H1 (cell line): Measurements from ENCODE around the gene OXSR1. TPM values are rescaled to one million over a fixed set of nuclear protein-coding genes. Genes with fewer than 3 reads are reported as not detected.

Source experiments
- EZH2 ChIP-seq: fragments of 200-600 bp; sonication (generic); IDR thresholded peaks from 2 replicates; pipeline ENCODE4 v1.7.1; 2012; ENCODE audit warnings: low read depth, mild to moderate bottlenecking, moderate library complexity, low read length, inconsistent platforms; ENCODE audit not compliant: severe bottlenecking
- TAF1 ChIP-seq: IDR thresholded peaks from 2 replicates; pipeline ENCODE4 v1.6.1; 2011; ENCODE audit warnings: mild to moderate bottlenecking, low read depth, low read length
- polyA plus RNA-seq, 7 experiments: library from polyadenylated mRNA; depleted of rRNA in 3 of 7; stranded (reverse) in 5 of 7; unstranded in 2 of 7; fragments of >200 nt in 5 of 7; fragments of 200-250 nt in 2 of 7; gene quantifications; 1 replicate in 5 of 7; 2 replicates in 1 of 7; 4 replicates in 1 of 7; pipeline versions ENCODE4 v1.2.1 to v1.2.3, GENCODE V29; 2011 to 2013; ENCODE audit warnings: missing spikeins in 2 of 7, mixed read lengths in 2 of 7
- total RNA-seq: library from RNA; stranded (reverse); fragmentation: NEBNext Ultra II Directional; extraction: Animal tissue kit (Norgen Biotek cat#: 25700); gene quantifications from 2 replicates; pipeline ENCODE4 v1.2.1, GENCODE V29; 2021

OXSR1 gene
- total and polyA plus RNA-seq, 2 of the 8 experiments (the other 6 are each of a cell fraction or from before 2014, with no cell fraction given), result 25.1 to 47.0 TPM

- TF ChIP-seq EZH2 (no peak), TAF1 (no peak)
These were observed 42.1 kb downstream of the OXSR1 start (continued) for GRCh38 chr3:38207254-38208003.
